BJ (cell line): ENCODE results near the gene ARHGEF28. TPM values are rescaled to one million over a fixed set of nuclear protein-coding genes. Genes with fewer than 3 reads are reported as not detected.
A peak's percentile ranks its signal among the peaks of the same experiment; 100 is the strongest.

ENCODE experiments used
- CTCF ChIA-PET: fragments of 350-600 bp; formaldehyde crosslinking; extraction: SDS; loops from one replicate; lab custom pipeline; 2021; ENCODE audit warnings: antibody characterized with exemption, inconsistent platforms; lab: Yijun Ruan, JAX
- POLR2A ChIA-PET: fragments of 300-600 bp; sonication (Branson Sonifier 250); formaldehyde crosslinking; extraction: SDS; loops from one replicate; lab custom pipeline; 2021; ENCODE audit warnings: antibody characterized with exemption; lab: Charles Lee
- DNase-seq: peaks from one replicate; pipeline ENCODE4 v3.0.0-alpha.2; 2011; ENCODE audit warnings: low read depth
- H3K27me3 ChIP-seq: 2 replicates; pipeline ENCODE4 v1.6.0; 2011; ENCODE audit warnings: low read length; ENCODE audit not compliant: control insufficient read depth, insufficient read depth
- H3K36me3 ChIP-seq: 2 replicates; pipeline ENCODE4 v1.5.1; 2011; ENCODE audit warnings: low read length; ENCODE audit not compliant: control insufficient read depth, insufficient read depth
- H3K4me3 ChIP-seq: 2 replicates; pipeline ENCODE4 v1.5.1; 2011; ENCODE audit warnings: low read depth, mild to moderate bottlenecking, control low read depth, low read length
- polyA plus RNA-seq: library from polyadenylated mRNA; depleted of rRNA; stranded (reverse); fragments of >200 nt; gene quantifications from 2 replicates; pipeline ENCODE4 v1.2.3, GENCODE V29; 2011
- TF ChIP-seq, protein P1 (sequence below): IDR thresholded peaks from 2 replicates; pipeline ENCODE4 v1.5.1; 2011; ENCODE audit warnings: low read depth, mild to moderate bottlenecking, control low read depth, inconsistent platforms, low read length, moderate library complexity; ENCODE audit not compliant: insufficient read depth

ARHGEF28 gene
- polyA plus RNA-seq, 1 experiment, result 2.8 TPM

DNA sequence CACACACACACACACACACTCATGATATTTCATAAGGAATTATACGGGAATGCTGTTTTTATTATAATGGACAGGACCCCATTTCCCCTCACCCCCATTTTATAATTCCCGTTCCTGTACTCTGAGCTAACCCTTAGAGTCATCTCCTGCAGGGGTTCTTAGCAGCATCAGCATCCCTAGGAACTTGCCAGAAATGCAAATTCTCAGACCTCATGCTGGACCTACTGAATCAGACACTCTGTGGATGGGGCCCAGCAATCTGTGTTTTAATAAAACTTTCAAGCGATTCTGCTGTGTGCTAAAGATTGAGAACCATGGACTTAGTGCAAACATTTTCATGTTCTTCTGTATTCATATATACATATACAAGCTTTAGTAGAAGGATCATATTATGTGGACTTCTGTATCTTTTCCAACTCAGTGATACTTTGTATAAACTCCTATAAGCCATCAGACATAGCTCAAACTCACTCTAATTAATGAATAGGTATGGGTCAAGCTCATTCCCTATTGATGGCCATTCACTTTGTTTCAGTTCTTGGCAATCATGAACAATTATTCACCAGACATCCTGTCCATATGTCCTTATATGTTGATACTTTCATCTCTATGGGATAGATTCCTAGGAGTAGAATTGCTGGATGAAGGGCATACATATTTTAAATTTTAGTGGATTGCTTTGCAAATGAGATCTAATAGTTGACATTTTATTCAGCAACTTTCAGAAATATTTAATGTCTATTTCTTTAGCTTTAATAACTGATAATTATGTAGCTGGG lies 65.5 kb downstream of the ARHGEF28 start:
- no peak for DNase-seq
- TF ChIP-seq, protein P1, sequence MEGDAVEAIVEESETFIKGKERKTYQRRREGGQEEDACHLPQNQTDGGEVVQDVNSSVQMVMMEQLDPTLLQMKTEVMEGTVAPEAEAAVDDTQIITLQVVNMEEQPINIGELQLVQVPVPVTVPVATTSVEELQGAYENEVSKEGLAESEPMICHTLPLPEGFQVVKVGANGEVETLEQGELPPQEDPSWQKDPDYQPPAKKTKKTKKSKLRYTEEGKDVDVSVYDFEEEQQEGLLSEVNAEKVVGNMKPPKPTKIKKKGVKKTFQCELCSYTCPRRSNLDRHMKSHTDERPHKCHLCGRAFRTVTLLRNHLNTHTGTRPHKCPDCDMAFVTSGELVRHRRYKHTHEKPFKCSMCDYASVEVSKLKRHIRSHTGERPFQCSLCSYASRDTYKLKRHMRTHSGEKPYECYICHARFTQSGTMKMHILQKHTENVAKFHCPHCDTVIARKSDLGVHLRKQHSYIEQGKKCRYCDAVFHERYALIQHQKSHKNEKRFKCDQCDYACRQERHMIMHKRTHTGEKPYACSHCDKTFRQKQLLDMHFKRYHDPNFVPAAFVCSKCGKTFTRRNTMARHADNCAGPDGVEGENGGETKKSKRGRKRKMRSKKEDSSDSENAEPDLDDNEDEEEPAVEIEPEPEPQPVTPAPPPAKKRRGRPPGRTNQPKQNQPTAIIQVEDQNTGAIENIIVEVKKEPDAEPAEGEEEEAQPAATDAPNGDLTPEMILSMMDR, result no peak
- POLR2A ChIA-PET, result no interaction called here
- no peaks in the 10 kb centered on the region for H3K36me3 ChIP-seq
- no peak overlapping the region for H3K4me3 ChIP-seq
- CTCF ChIA-PET, result interaction anchor here (0.7 to 4.7 kb wide), 9 partner anchors 16 to 101 kb away, joined by 3 to 40 read pairs (median 7); no protein-coding TSS in a partner anchor
- H3K27me3 ChIP-seq, result no peaks in the 10 kb centered on the region

DNA sequence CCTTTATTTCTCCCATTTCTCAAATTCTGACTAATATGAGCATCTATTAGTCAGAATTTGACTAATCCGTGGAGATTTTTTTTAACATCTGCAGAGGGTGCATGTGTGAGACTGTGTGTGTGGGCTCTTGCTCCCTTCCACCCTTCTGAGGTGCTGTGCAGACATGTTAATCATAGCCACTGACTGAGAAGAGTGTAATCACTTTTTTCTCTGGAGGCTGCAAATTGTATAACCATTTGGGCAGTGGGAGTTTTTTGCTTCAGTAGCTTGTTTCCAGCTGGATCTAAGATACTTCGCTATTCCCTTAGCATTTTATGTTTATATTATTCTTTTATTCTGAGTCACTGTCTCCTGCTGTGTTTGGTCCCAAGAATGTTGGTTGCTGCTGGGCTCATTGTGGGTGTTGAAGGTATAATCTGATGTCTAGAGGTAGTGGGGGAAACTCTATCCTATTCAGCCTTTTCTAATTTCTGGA lies 66.2 kb downstream of the ARHGEF28 start:
- H3K27me3 ChIP-seq, result no peaks in the 10 kb centered on the region
- H3K4me3 ChIP-seq, result no peak overlapping the region
- TF ChIP-seq, protein P1, result no peak
- H3K36me3 ChIP-seq, result no peaks in the 10 kb centered on the region
- POLR2A ChIA-PET, result no interaction called here
- peak; percentile 41 for DNase-seq
- CTCF ChIA-PET, result interaction anchor here (1.0 to 4.7 kb wide), 10 partner anchors 15 to 101 kb away, joined by 3 to 40 read pairs (median 6); no protein-coding TSS in a partner anchor

DNA sequence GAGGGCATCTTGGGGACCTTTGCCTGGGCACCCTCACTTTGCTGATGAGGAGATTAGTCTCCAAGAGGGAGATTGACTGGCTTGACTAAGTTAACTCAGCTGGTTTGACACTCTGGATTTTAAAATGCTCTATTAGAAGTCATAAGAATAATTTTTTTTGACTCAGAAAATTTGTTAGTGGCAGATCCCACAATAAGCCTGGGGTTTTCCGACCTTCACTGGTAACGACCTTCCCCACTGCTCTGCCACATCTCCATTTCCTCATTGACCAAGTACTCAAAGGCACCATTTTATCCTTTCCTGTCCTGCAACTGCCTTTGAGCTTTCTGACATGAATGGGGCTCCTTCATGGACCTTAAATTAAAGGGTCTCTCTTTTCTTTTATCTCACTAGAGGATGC lies 67.0 kb downstream of the ARHGEF28 start:
- no peaks in the 10 kb centered on the region for H3K36me3 ChIP-seq
- no peaks in the 10 kb centered on the region for H3K27me3 ChIP-seq
- no peak for DNase-seq
- ChIA-PET POLR2A (no interaction called here), CTCF (interaction anchor here (0.7 to 4.7 kb wide), 15 partner anchors 14 to 1787 kb away, joined by 3 to 40 read pairs (median 5); no protein-coding TSS in a partner anchor)
- TF ChIP-seq, protein P1, result no peak
- H3K4me3 ChIP-seq, result no peak overlapping the region

DNA sequence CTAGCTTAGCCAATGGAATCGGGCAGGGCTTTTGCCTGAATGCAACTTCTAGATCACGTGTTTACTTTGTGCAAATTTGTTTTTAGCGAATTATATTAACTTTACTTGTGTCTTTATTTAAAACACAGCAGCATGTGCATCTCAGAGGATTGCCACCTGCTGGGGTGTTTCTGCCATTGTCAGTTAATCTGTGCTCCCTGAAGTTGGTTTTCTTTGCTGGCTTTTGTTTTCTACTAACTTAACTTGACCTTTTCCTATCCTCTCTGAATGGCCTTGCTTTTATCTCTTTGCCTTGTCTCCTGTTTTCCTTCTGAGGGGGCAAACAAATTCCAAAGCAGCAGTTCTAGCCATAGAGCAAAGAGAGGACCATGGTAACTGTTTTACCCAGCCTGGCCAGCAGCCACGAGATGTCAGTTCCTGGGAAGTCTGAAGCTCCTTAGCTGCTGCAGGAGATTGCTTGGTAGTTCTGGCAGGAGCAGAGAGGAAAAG lies 67.6 kb downstream of the ARHGEF28 start:
- H3K27me3 ChIP-seq, result no peaks in the 10 kb centered on the region
- TF ChIP-seq, protein P1, result peak; percentile 59
- no peaks in the 10 kb centered on the region for H3K36me3 ChIP-seq
- POLR2A ChIA-PET, result no interaction called here
- CTCF ChIA-PET, result interaction anchor here (0.7 to 4.7 kb wide), 22 partner anchors 9 to 1788 kb away, joined by 3 to 40 read pairs (median 3); no protein-coding TSS in a partner anchor
- no peak overlapping the region for H3K4me3 ChIP-seq
- DNase-seq, result no peak

DNA sequence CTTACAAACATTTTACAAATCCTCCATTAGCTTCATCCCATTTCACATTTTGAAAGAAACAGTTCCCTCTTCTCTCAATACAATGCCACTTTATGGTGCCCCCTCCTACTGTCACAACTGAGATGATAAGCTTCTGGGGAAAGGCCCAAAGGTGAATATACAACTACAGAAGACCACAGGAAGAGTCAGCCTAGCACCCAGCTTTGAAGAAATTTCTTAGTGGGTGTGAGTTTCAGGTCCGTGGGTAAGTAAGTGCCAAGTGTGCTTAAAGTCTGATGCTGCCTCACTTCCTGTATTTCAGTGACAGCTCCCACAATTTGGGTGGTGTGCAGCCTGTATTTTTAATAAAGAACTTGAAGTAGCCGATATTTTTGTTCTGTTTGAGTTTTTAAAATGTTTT lies 68.1 kb downstream of the ARHGEF28 start:
- ChIA-PET POLR2A (no interaction called here), CTCF (interaction anchor here (0.7 to 4.7 kb wide), 14 partner anchors 8 to 103 kb away, joined by 3 to 40 read pairs (median 3); no protein-coding TSS in a partner anchor)
- Histone ChIP-seq H3K27me3 (no peaks in the 10 kb centered on the region), H3K4me3 (no peak overlapping the region), H3K36me3 (no peaks in the 10 kb centered on the region)
- no peak for DNase-seq
- TF ChIP-seq, protein P1, result no peak
